ENCODE results near the gene KLHDC7A. TPM values are rescaled to one million over a fixed set of nuclear protein-coding genes. Genes with fewer than 3 reads are reported as not detected.

Gene KLHDC7A
- total RNA-seq, 1 donor from 2014 or later = not detected

DNA sequence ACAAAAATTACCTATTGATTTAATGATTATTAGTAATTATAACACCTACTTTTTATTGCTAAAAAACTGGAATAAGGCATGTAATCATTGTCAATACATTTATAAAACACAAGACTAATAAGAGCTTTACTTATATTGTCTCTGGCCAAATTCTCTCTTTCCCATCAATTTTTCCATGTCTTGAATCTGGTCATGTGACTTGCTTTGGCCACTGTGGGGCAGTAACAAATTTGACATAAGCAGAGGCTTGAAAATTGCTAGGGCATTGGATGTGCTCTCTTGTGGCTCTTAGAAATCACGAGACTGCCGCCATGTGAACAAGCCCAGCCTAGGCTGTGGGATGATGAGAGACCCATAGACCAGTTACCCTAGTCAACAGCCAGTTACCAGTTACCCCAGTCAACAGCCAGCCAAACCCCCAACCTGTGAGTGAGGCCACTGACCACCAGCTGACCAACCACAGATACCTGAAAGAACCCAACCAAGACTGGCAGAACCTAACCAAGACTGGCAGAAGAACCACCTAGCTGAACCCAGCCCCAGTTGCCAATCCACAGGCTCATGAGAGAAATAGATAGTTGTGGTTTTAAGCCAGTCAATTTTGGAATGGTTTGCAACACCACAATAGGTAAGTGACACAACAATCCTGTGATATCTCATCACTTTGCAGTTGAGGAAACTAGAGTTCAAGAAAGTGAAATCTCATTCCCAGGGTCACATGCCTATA, 8.8 kb downstream of the KLHDC7A start:
- Histone ChIP-seq H3K9me3 (replicated peaks) (peaks cover 8% of the 10 kb centered on the region), H3K4me3 (no peak overlapping the region), H3K27me3 (ENCODE audit: low read depth) (peaks cover 92% of the 10 kb centered on the region), H3K36me3 (no peaks in the 10 kb centered on the region), H3K27ac (replicated peaks) (no peak overlapping the region), H3K4me1 (no peaks in the 10 kb centered on the region)
- intact Hi-C loops (cut with micrococcal nuclease) = no loop called here
- TF ChIP-seq, protein P1, sequence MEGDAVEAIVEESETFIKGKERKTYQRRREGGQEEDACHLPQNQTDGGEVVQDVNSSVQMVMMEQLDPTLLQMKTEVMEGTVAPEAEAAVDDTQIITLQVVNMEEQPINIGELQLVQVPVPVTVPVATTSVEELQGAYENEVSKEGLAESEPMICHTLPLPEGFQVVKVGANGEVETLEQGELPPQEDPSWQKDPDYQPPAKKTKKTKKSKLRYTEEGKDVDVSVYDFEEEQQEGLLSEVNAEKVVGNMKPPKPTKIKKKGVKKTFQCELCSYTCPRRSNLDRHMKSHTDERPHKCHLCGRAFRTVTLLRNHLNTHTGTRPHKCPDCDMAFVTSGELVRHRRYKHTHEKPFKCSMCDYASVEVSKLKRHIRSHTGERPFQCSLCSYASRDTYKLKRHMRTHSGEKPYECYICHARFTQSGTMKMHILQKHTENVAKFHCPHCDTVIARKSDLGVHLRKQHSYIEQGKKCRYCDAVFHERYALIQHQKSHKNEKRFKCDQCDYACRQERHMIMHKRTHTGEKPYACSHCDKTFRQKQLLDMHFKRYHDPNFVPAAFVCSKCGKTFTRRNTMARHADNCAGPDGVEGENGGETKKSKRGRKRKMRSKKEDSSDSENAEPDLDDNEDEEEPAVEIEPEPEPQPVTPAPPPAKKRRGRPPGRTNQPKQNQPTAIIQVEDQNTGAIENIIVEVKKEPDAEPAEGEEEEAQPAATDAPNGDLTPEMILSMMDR (IDR thresholded peaks at IDR 0.05; ENCODE audit: borderline replicate concordance) = no peak
- no peak for DNase-seq

DNA sequence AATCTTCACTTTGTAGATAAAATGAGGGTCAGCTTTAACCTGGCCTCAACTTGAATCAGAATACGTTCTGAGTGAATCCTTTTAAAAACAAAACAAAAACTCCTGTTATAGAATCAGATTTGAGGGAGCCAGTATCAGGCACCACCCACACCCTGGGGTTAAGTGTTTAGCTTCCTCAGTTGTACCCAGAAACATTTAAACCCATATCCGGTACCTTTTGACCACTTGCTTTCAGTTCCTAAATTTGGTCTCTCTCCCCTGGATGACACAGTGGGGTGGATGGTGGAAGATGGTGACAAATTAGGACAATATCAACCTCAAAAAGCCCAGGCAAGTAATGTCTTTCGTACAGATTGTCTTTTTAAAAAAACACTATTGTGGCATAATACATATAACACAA, 10.4 kb downstream of the KLHDC7A start:
- H3K4me1 ChIP-seq = no peaks in the 10 kb centered on the region
- TF ChIP-seq, protein P1 (IDR thresholded peaks at IDR 0.05; ENCODE audit: borderline replicate concordance) = no peak
- no peak overlapping the region for H3K27ac ChIP-seq (replicated peaks)
- peaks cover 16% of the 10 kb centered on the region for H3K9me3 ChIP-seq (replicated peaks)
- peaks cover 92% of the 10 kb centered on the region for H3K27me3 ChIP-seq (ENCODE audit: low read depth)
- H3K4me3 ChIP-seq = no peak overlapping the region
- DNase-seq = no peak
- intact Hi-C loops (cut with micrococcal nuclease) = no loop called here
- H3K36me3 ChIP-seq = no peaks in the 10 kb centered on the region

DNA sequence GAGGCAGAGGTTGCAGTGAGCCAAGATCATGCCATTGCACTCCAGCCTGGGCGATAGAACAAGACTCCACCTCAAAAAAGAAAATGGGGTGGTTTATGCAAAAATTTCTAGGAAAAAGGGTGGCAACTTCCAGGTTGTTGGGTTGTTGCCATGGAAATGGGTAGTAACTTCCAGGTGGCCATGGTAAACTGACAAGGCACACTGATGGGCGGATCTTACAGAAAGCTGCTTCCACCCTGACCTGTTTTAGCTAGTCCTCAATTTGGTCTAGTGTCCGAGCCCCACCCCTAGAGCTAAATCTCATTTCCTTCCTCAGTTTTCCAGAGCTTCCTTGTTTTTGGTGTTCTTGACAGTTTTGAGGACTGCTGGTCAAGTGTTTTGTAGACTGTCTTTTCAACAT, 13.6 kb downstream of the KLHDC7A start:
- H3K4me1 ChIP-seq = no peaks in the 10 kb centered on the region
- no peak overlapping the region for H3K4me3 ChIP-seq
- intact Hi-C loops (cut with micrococcal nuclease) = no loop called here
- H3K27me3 ChIP-seq (ENCODE audit: low read depth) = peaks cover 82% of the 10 kb centered on the region
- peaks cover 16% of the 10 kb centered on the region for H3K9me3 ChIP-seq (replicated peaks)
- H3K36me3 ChIP-seq = no peaks in the 10 kb centered on the region
- H3K27ac ChIP-seq (replicated peaks) = no peak overlapping the region
- TF ChIP-seq, protein P1 (IDR thresholded peaks at IDR 0.05; ENCODE audit: borderline replicate concordance) = no peak
- no peak for DNase-seq

DNA sequence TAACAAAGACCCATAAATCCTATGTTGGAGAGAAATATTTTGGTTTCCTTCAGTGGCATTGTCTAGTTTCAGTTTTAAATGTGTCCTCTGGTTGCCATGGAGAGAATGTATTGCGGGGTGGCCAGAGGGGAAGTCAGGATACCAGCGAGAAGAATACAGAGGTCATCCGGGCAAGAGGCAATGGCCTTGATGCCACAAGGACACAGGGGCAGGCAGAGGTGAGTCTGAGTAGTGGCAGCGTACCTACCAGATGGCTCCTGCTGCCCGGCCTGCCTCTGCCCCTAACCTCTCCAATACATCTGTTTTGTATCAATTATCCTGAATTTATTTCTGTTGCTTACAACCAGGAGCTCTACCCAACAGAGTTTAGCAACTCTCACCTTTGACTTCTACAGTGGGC, 14.9 kb downstream of the KLHDC7A start:
- TF ChIP-seq, protein P1 (IDR thresholded peaks at IDR 0.05; ENCODE audit: borderline replicate concordance) = no peak
- no peaks in the 10 kb centered on the region for H3K4me1 ChIP-seq
- peaks cover 8% of the 10 kb centered on the region for H3K9me3 ChIP-seq (replicated peaks)
- intact Hi-C loops (cut with micrococcal nuclease) = no loop called here
- peaks cover 83% of the 10 kb centered on the region for H3K27me3 ChIP-seq (ENCODE audit: low read depth)
- H3K36me3 ChIP-seq = no peaks in the 10 kb centered on the region
- no peak for DNase-seq
- H3K4me3 ChIP-seq = no peak overlapping the region
- no peak overlapping the region for H3K27ac ChIP-seq (replicated peaks)

DNA sequence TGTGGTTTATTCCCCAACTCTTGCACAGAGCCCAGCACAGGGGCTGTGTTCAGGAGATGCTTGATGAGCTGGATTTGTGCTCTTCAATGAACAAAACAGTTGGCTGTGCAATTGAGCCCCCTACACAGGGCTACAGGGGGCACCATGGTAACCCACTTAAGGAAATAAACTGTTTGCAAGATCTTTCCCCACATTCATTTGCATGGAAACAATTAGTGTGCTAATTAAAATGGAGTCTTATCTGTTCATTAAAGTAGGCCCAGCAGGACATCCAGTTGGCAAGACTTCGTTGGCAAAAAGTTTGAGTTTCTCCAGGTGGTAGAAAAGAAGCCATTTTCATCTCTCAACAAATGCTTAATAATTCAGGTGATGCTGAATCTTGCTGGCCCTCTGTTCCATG, 15.3 kb downstream of the KLHDC7A start:
- intact Hi-C loops (cut with micrococcal nuclease) = no loop called here
- TF ChIP-seq, protein P1 (IDR thresholded peaks at IDR 0.05; ENCODE audit: borderline replicate concordance) = no peak
- no peak overlapping the region for H3K4me3 ChIP-seq

More for the DNA sequence above, 15.3 kb downstream of the KLHDC7A start:
- DNase-seq = no peak
- H3K4me1 ChIP-seq = no peaks in the 10 kb centered on the region
- H3K27ac ChIP-seq (replicated peaks) = no peak overlapping the region
- H3K9me3 ChIP-seq (replicated peaks) = peaks cover 8% of the 10 kb centered on the region
- peaks cover 83% of the 10 kb centered on the region for H3K27me3 ChIP-seq (ENCODE audit: low read depth)
- no peaks in the 10 kb centered on the region for H3K36me3 ChIP-seq

Measured in left ventricle myocardium inferior (tissue), 1 donor.